B cell (primary cell): ENCODE measurements around the gene TRMT2A. TPM values are rescaled to one million over a fixed set of nuclear protein-coding genes. Genes with fewer than 3 reads are reported as not detected.

Experiments
- ATAC-seq: fragments of 200-7000 bp; cut with Tn5 transposase; one replicate; pipeline ENCODE4 v1.10.0; 2021; ENCODE audit warnings: low read depth, mild to moderate bottlenecking, moderate number of reproducible peaks, moderate library complexity
- CTCF ChIA-PET: fragments of 350-600 bp; sonication (Branson Sonifier 250); formaldehyde crosslinking; loops from one replicate; lab custom pipeline; 2021; ENCODE audit warnings: antibody characterized with exemption, inconsistent platforms; lab: Charles Lee
- POLR2A ChIA-PET: fragments of 350-600 bp; sonication (Branson Sonifier 250); formaldehyde crosslinking; loops from one replicate; lab custom pipeline; 2021; ENCODE audit warnings: antibody characterized with exemption; lab: Charles Lee
- DNase-seq: peaks from one replicate; pipeline ENCODE4 v3.0.0; 2013
- H2AFZ ChIP-seq: 2 replicates; pipeline ENCODE4 v1.6.1; 2012; ENCODE audit warnings: mild to moderate bottlenecking, low read depth, low read length; ENCODE audit not compliant: insufficient read depth, poor library complexity, severe bottlenecking
- H3K27ac ChIP-seq, 2 donors: 1 replicate in 1 of 2; 2 replicates in 1 of 2; pipeline ENCODE4 v1.5.1; 2012 to 2013; ENCODE audit warnings: low read length in 2 of 2, mild to moderate bottlenecking in 2 of 2, moderate library complexity in 1 of 2
- H3K27me3 ChIP-seq, 4 experiments: fragments of 200-600 bp in 1 of 4; sonication (generic) in 1 of 4; replicated peaks in 1 of 4; 1 replicate in 2 of 4; 2 replicates in 2 of 4; pipeline versions ENCODE4 v1.6.1 to v1.7.0; 2013 to 2016; ENCODE audit warnings: low read length in 3 of 4, mild to moderate bottlenecking in 2 of 4, mixed read lengths in 1 of 4, moderate library complexity in 1 of 4; ENCODE audit not compliant: insufficient read depth in 4 of 4, control insufficient read depth in 3 of 4; ENCODE audit errors: control extremely low read depth in 1 of 4
- H3K36me3 ChIP-seq, 2 experiments: replicated peaks in 1 of 2; 1 replicate in 1 of 2; 2 replicates in 1 of 2; pipeline versions ENCODE4 v1.6.1 to v1.7.1; 2013; ENCODE audit warnings: low read length in 1 of 2; ENCODE audit not compliant: insufficient read depth in 2 of 2, control insufficient read depth in 1 of 2; ENCODE audit errors: control extremely low read depth in 1 of 2, extremely low read depth in 1 of 2
- H3K4me1 ChIP-seq, 2 donors: fragments of 200-600 bp in 1 of 2; sonication (generic) in 1 of 2; 1 replicate in 1 of 2; 2 replicates in 1 of 2; pipeline versions ENCODE4 v1.5.1 to v1.6.1; 2013 to 2017; ENCODE audit warnings: low read length in 2 of 2; ENCODE audit not compliant: control insufficient read depth in 2 of 2, insufficient read depth in 2 of 2
- H3K4me2 ChIP-seq: replicated peaks from 2 replicates; pipeline ENCODE3; 2012; ENCODE audit warnings: mild to moderate bottlenecking, low read depth, low read length; ENCODE audit not compliant: poor library complexity, severe bottlenecking
- H3K4me3 ChIP-seq, 5 experiments: fragments of 200-600 bp in 1 of 5; sonication (generic) in 1 of 5; 1 replicate in 3 of 5; 2 replicates in 2 of 5; pipeline versions ENCODE4 v1.5.1 to v1.7.0; 2011 to 2016; ENCODE audit warnings: low read length in 4 of 5, mild to moderate bottlenecking in 4 of 5, low read depth in 2 of 5, control low read depth in 1 of 5, moderate library complexity in 1 of 5; ENCODE audit not compliant: insufficient read depth in 1 of 5; ENCODE audit errors: control extremely low read depth in 1 of 5, extremely low read depth in 1 of 5
- H3K79me2 ChIP-seq: fragments of 200-600 bp; sonication (generic); one replicate; pipeline ENCODE4 v1.6.0; 2016; ENCODE audit warnings: low read length; ENCODE audit not compliant: control insufficient read depth, insufficient read depth
- H3K9ac ChIP-seq: fragments of 200-600 bp; sonication (generic); 2 replicates; pipeline ENCODE4 v1.6.1; 2017; ENCODE audit warnings: mild to moderate bottlenecking, low read length, moderate library complexity
- H3K9me3 ChIP-seq, 3 donors: one replicate each; pipeline versions ENCODE4 v1.6.1 to v1.7.1; 2013; ENCODE audit warnings: low read length in 2 of 3; ENCODE audit not compliant: control insufficient read depth in 2 of 3, insufficient read depth in 1 of 3; ENCODE audit errors: control extremely low read depth in 1 of 3
- H4K20me1 ChIP-seq: 2 replicates; pipeline ENCODE4 v1.6.0; 2012; ENCODE audit warnings: mild to moderate bottlenecking, low read length; ENCODE audit not compliant: insufficient read depth, control insufficient read depth, poor library complexity, severe bottlenecking
- H3K27ac Mint-ChIP-seq: one replicate; pipeline ENCODE4 v1.8.0; 2021; ENCODE audit warnings: mixed read lengths
- H3K27me3 Mint-ChIP-seq: one replicate; pipeline ENCODE4 v1.8.0; 2021; ENCODE audit warnings: mixed read lengths
- H3K4me1 Mint-ChIP-seq: one replicate; pipeline ENCODE4 v1.8.0; 2021; ENCODE audit warnings: mixed read lengths
- H3K4me3 Mint-ChIP-seq: one replicate; pipeline ENCODE4 v1.8.0; 2021; ENCODE audit warnings: mixed read lengths
- H3K9me3 Mint-ChIP-seq: one replicate; pipeline ENCODE4 v1.8.0; 2022; ENCODE audit warnings: mixed read lengths; ENCODE audit not compliant: insufficient read depth
- EZH2 ChIP-seq: IDR thresholded peaks from 2 replicates; pipeline ENCODE4 v1.6.1; 2012; ENCODE audit warnings: borderline replicate concordance, low read depth, mild to moderate bottlenecking, moderate library complexity, low read length; ENCODE audit not compliant: insufficient read depth, poor library complexity, severe bottlenecking
- WGBS: methylation state at CpG from one replicate; pipeline ENCODE4 v1.1.5; 2013; ENCODE audit warnings: missing lambda C conversion rate; ENCODE audit not compliant: insufficient coverage; 5-methylcytosine and 5-hydroxymethylcytosine counted together
- intact Hi-C: fragments of 100-400 bp; cut with micrococcal nuclease; formaldehyde crosslinking; loops from one replicate; pipeline ENCODE4 v1.10.0; 2022
- polyA plus RNA-seq: library from polyadenylated mRNA; depleted of rRNA; stranded (reverse); fragments of >200 nt; gene quantifications from 2 replicates; pipeline ENCODE4 v1.2.3, GENCODE V29; 2012
- total RNA-seq, 2 donors: library from RNA; stranded (reverse); fragments of 120-200 nt in 1 of 2; gene quantifications; 1 replicate in 1 of 2; 2 replicates in 1 of 2; pipeline versions ENCODE4 v1.2.3 to v1.2.4, GENCODE V29; 2013 to 2022
- TF ChIP-seq, protein P1 (sequence below): fragments of 200-600 bp; IDR thresholded peaks from one replicate; pipeline ENCODE4 v1.8.0; 2022; ENCODE audit warnings: antibody characterized with exemption, mild to moderate bottlenecking

TRMT2A gene
- total and polyA plus RNA-seq, 2 donors (not counting 1 experiment from before 2014, with no cell fraction given), result 95.7 to 144 TPM

DNA sequence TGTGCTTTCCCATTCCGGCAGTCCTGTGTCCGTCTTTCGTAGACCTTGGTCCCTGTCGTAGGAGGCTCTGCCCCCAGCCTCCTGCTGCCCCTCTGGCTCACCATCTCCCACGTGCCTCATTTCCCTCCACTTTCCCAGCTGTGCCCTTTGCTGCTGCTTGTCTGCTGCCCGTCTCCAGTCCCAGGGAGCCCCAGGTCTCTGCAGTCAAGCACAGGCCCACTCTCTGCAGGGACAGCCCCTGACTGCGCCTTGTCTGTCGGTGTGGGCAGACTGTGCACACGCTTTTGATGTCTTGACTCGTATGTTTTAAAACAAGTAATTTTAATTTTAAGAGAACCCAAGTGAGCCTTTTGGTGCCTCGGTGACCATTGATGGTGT, 24.6 kb downstream of the TRMT2A start:
- TF ChIP-seq EZH2, result no peak
- TF ChIP-seq, protein P1, sequence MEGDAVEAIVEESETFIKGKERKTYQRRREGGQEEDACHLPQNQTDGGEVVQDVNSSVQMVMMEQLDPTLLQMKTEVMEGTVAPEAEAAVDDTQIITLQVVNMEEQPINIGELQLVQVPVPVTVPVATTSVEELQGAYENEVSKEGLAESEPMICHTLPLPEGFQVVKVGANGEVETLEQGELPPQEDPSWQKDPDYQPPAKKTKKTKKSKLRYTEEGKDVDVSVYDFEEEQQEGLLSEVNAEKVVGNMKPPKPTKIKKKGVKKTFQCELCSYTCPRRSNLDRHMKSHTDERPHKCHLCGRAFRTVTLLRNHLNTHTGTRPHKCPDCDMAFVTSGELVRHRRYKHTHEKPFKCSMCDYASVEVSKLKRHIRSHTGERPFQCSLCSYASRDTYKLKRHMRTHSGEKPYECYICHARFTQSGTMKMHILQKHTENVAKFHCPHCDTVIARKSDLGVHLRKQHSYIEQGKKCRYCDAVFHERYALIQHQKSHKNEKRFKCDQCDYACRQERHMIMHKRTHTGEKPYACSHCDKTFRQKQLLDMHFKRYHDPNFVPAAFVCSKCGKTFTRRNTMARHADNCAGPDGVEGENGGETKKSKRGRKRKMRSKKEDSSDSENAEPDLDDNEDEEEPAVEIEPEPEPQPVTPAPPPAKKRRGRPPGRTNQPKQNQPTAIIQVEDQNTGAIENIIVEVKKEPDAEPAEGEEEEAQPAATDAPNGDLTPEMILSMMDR, result no peak
- Mint-ChIP-seq H3K4me1 (no peaks in the 10 kb centered on the region), H3K9me3 (no peaks in the 10 kb centered on the region), H3K4me3 (no peak overlapping the region), H3K27ac (no peak overlapping the region), H3K27me3 (no peaks in the 10 kb centered on the region)
- CTCF ChIA-PET, result no interaction called here
- DNase-seq, result no peak
- no peaks in the 10 kb centered on the region for H3K4me1 ChIP-seq
- no peaks in the 10 kb centered on the region for H4K20me1 ChIP-seq
- POLR2A ChIA-PET, result no interaction called here
- ATAC-seq, result no peak
- H3K4me2 ChIP-seq, result no peak overlapping the region
- H3K27ac ChIP-seq, result no peak overlapping the region
- H3K27me3 ChIP-seq, result no peaks in the 10 kb centered on the region
- intact Hi-C loops, result no loop called here
- H2AFZ ChIP-seq, result no peak overlapping the region
- no peaks in the 10 kb centered on the region for H3K9me3 ChIP-seq
- no peaks in the 10 kb centered on the region for H3K79me2 ChIP-seq
- H3K36me3 ChIP-seq, result peaks cover 2 to 70% of the 10 kb centered on the region in 2 experiments
- H3K9ac ChIP-seq, result no peak overlapping the region
- WGBS, result 98% methylated on average over 11 of the region's 11 CpGs
- no peak overlapping the region for H3K4me3 ChIP-seq

DNA sequence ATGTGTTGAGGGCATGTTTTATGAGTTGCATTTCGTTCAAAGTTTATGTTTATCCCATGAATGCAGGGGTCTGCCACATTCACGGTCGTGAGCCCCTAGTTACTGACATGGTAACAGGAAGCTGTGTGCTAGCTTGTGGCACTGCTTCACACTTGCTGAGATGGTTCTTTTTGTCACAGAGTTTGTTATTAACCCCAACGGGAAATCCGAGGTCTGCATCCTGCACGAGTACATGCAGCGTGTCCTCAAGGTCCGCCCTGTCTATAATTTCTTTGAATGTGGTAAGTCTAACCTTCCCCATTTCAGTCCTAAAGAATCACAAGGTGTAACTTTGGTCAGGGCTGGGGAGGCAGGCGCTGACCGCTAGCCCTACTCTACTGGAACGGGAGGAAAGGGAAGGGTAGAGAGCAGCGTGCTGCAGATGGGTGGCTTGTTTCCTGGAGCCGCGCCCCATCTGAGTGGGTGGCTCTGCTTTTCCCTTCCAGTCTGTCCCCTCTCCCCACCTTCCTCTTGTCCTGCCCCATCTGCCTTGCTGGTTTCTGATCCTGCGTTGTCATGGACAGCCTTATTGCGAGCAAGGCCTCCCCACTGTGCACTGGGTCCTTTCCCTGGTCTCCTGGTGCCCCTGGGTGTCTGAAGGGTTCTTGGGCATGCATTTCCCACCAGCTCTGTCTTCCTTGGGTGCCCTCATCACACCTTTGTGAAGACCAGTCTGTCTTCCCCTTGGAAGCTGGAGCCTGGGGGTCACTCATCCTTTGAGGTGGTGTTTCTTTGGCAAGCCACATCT, 25.1 kb downstream of the TRMT2A start:
- DNase-seq, result no peak
- H3K27me3 Mint-ChIP-seq, result no peaks in the 10 kb centered on the region
- TF ChIP-seq EZH2, result no peak
- TF ChIP-seq, protein P1, result no peak
- ATAC-seq, result no peak
- no peaks in the 10 kb centered on the region for H3K4me1 ChIP-seq
- no peaks in the 10 kb centered on the region for H3K9me3 Mint-ChIP-seq
- H3K9ac ChIP-seq, result no peak overlapping the region
- H2AFZ ChIP-seq, result no peak overlapping the region
- H3K4me3 ChIP-seq, result no peak overlapping the region
- ChIA-PET CTCF (no interaction called here), POLR2A (no interaction called here)
- H3K27ac ChIP-seq, result no peak overlapping the region
- WGBS, result 98% methylated on average over 3 of the region's 16 CpGs
- H3K9me3 ChIP-seq, result no peaks in the 10 kb centered on the region
- H3K4me3 Mint-ChIP-seq, result no peak overlapping the region
- no peaks in the 10 kb centered on the region for H3K4me1 Mint-ChIP-seq
- no peak overlapping the region for H3K27ac Mint-ChIP-seq
- peaks cover 3% of the 10 kb centered on the region for H3K79me2 ChIP-seq
- H4K20me1 ChIP-seq, result no peaks in the 10 kb centered on the region
- no peak overlapping the region for H3K4me2 ChIP-seq
- no peaks in the 10 kb centered on the region for H3K27me3 ChIP-seq
- peaks cover 4 to 76% of the 10 kb centered on the region in 2 experiments for H3K36me3 ChIP-seq
- intact Hi-C loops, result no loop called here
